Measurements from ENCODE around the gene RRM2. TPM values are rescaled to one million over a fixed set of nuclear protein-coding genes. Genes with fewer than 3 reads are reported as not detected.
A peak's percentile ranks its signal among the peaks of the same experiment; 100 is the strongest.

RRM2 gene
- total and polyA plus RNA-seq, 2 experiments from 2014 or later = 108 to 119 TPM

GRCh38 chr2:10129490-10129889 lies 7.0 kb downstream of the RRM2 start:
- Histone ChIP-seq H3K4me2 (no peak overlapping the region), H3K36me3 (ENCODE audit: insufficient read depth) (peaks cover 66% of the 10 kb centered on the region), H3K27ac (ENCODE audit: low read depth) (no peak overlapping the region), H3F3A (replicated peaks; ENCODE audit: low read depth) (peaks cover 15% of the 10 kb centered on the region; the same call in 1 of the 2 replicates), H3K4me3 (no peak overlapping the region), H3K27me3 (ENCODE audit: insufficient read depth) (no peaks in the 10 kb centered on the region), H4K20me1 (replicated peaks; ENCODE audit: insufficient read depth) (peaks cover 64% of the 10 kb centered on the region), H2AFZ (no peak overlapping the region), H3K79me2 (replicated peaks; ENCODE audit: insufficient read depth) (peaks cover 51% of the 10 kb centered on the region), H3K9me2 (ENCODE audit: insufficient read depth) (no peaks in the 10 kb centered on the region), H3K4me1 (ENCODE audit: insufficient read depth) (peaks cover 37% of the 10 kb centered on the region)
- H3K4me1 Mint-ChIP-seq = peaks cover 60% of the 10 kb centered on the region
- H3K9me3 Mint-ChIP-seq = no peaks in the 10 kb centered on the region
- DNase-seq (ENCODE audit: low spot score) (no peak), ATAC-seq (no peak)
- TF ChIP-seq NANOG (IDR thresholded peaks at IDR 0.05; ENCODE audit: borderline replicate concordance) (no peak), CREB1 (CRISPR knock-in tag; IDR thresholded peaks at IDR 0.05; ENCODE audit: low read depth) (no peak)
- H3K36me3 Mint-ChIP-seq (ENCODE audit: low read depth) = peaks cover 87% of the 10 kb centered on the region
- H3K27me3 Mint-ChIP-seq (ENCODE audit: insufficient read depth, low read depth, poor library complexity) = peaks cover 13% of the 10 kb centered on the region
- H3K27ac Mint-ChIP-seq = no peak overlapping the region
- no peak overlapping the region for H3K4me3 Mint-ChIP-seq

GRCh38 chr2:10132043-10132575 lies 9.6 kb downstream of the RRM2 start:
- H3K27me3 Mint-ChIP-seq (ENCODE audit: insufficient read depth, low read depth, poor library complexity) = peaks cover 19% of the 10 kb centered on the region
- H3K9me3 Mint-ChIP-seq = no peaks in the 10 kb centered on the region
- TF ChIP-seq ZNF331 (CRISPR knock-in tag; IDR thresholded peaks at IDR 0.05; ENCODE audit: low read depth) (no peak), POLR2AphosphoS5 (IDR thresholded peaks at IDR 0.05; ENCODE audit: low read depth) (0 out of 2 replicates have a peak, but pooled peaks have one; percentile 25)
- Histone ChIP-seq H3F3A (replicated peaks; ENCODE audit: low read depth) (peaks cover 10% of the 10 kb centered on the region; the same call in 1 of the 2 replicates), H3K4me2 (peak overlapping the region; percentile 20; the same call in 1 of the 2 replicates), H3K27me3 (ENCODE audit: insufficient read depth) (no peaks in the 10 kb centered on the region), H4K20me1 (replicated peaks; ENCODE audit: insufficient read depth) (peaks cover 44% of the 10 kb centered on the region), H2AFZ (no peak overlapping the region), H3K4me1 (ENCODE audit: insufficient read depth) (peaks cover 32% of the 10 kb centered on the region), H3K4me3 (no peak overlapping the region), H3K79me2 (replicated peaks; ENCODE audit: insufficient read depth) (peaks cover 29% of the 10 kb centered on the region), H3K36me3 (ENCODE audit: insufficient read depth) (peaks cover 46% of the 10 kb centered on the region), H3K27ac (ENCODE audit: low read depth) (0 out of 2 replicates have a peak overlapping the region, but pooled peaks have one; percentile 42), H3K9me2 (ENCODE audit: insufficient read depth) (no peaks in the 10 kb centered on the region)
- DNase-seq (ENCODE audit: low spot score) = no peak
- peaks cover 57% of the 10 kb centered on the region for H3K4me1 Mint-ChIP-seq
- no peak overlapping the region for H3K27ac Mint-ChIP-seq
- no peak overlapping the region for H3K4me3 Mint-ChIP-seq
- peaks cover 77% of the 10 kb centered on the region for H3K36me3 Mint-ChIP-seq (ENCODE audit: low read depth)
- ATAC-seq = no peak

- peaks cover 72% of the 10 kb centered on the region for H3K36me3 Mint-ChIP-seq (ENCODE audit: low read depth)
- Histone ChIP-seq H3K9me2 (ENCODE audit: insufficient read depth) (no peaks in the 10 kb centered on the region), H3K27ac (ENCODE audit: low read depth) (0 out of 2 replicates have a peak overlapping the region, but pooled peaks have one; percentile 42), H4K20me1 (replicated peaks; ENCODE audit: insufficient read depth) (peaks cover 44% of the 10 kb centered on the region), H3K4me1 (ENCODE audit: insufficient read depth) (peaks cover 32% of the 10 kb centered on the region), H3K36me3 (ENCODE audit: insufficient read depth) (peaks cover 41% of the 10 kb centered on the region), H3K79me2 (replicated peaks; ENCODE audit: insufficient read depth) (peaks cover 25% of the 10 kb centered on the region), H2AFZ (no peak overlapping the region), H3K27me3 (ENCODE audit: insufficient read depth) (no peaks in the 10 kb centered on the region), H3K4me3 (no peak overlapping the region), H3K4me2 (peak overlapping the region; percentile 20; the same call in 1 of the 2 replicates), H3F3A (replicated peaks; ENCODE audit: low read depth) (peaks cover 10% of the 10 kb centered on the region; the same call in 1 of the 2 replicates)
- no peak for TF ChIP-seq REST (IDR thresholded peaks at IDR 0.05; ENCODE audit: unreplicated experiment)
- H3K9me3 Mint-ChIP-seq = no peaks in the 10 kb centered on the region
- no peak overlapping the region for H3K27ac Mint-ChIP-seq
- H3K27me3 Mint-ChIP-seq (ENCODE audit: insufficient read depth, low read depth, poor library complexity) = peaks cover 20% of the 10 kb centered on the region
- peaks cover 57% of the 10 kb centered on the region for H3K4me1 Mint-ChIP-seq
- no peak for DNase-seq (ENCODE audit: low spot score)
- ATAC-seq = peak; percentile 14; the same call in 2 of the 3 replicates
- no peak overlapping the region for H3K4me3 Mint-ChIP-seq
Measured at GRCh38 chr2:10132596-10132995, 10.1 kb downstream of the RRM2 start.
